K562 (cell line): Measurements from ENCODE around the gene CYP2C18. TPM values are rescaled to one million over a fixed set of nuclear protein-coding genes. Genes with fewer than 3 reads are reported as not detected.
"Not testable (repeated sequence)": the region's sequence is repeated elsewhere in the genome, so short reads cannot be mapped to it uniquely, and the experiment has no call there.

Source experiments
- ATAC-seq: fragments of 200-7000 bp; cut with Tn5 transposase; 3 replicates; pipeline ENCODE4 v1.9.1; 2020; ENCODE audit warnings: moderate library complexity
- BruUV-seq: library from RNA; stranded (reverse); fragments of 400-500 nt; replicated peaks from 2 replicates; lab custom pipeline; 2021; lab: Mats Ljungman, UMichigan
- CTCF ChIA-PET: fragments of 300-600 bp; formaldehyde crosslinking; extraction: SDS; loops from one replicate; lab custom pipeline; 2021; ENCODE audit warnings: low intra/inter-chr PET ratio; lab: Yijun Ruan, JAX
- POLR2A ChIA-PET: fragments of 300-600, 350-650 bp; sonication (Branson Sonifier 250); formaldehyde crosslinking; extraction: SDS; loops from one replicate; lab custom pipeline; 2021; ENCODE audit warnings: antibody characterized with exemption, inconsistent platforms; lab: Yijun Ruan, JAX
- DNase-seq, 4 experiments: peaks; one replicate each; pipeline versions ENCODE4 v3.0.0 to v3.0.0-alpha.2; 2011 to 2018; ENCODE audit warnings: low spot score in 3 of 4, mixed read lengths in 3 of 4; ENCODE audit errors: extremely low read depth in 1 of 4
- FAIRE-seq: peaks from 2 replicates; lab custom pipeline; 2011; peaks lifted over from hg19 to GRCh38; lab: Jason Lieb, UNC
- H2AFZ ChIP-seq: 2 replicates; pipeline ENCODE4 v1.6.0; 2011; ENCODE audit warnings: low read depth, low read length, control low read depth, inconsistent platforms
- H3K27ac ChIP-seq: fragments of 200-600 bp; 3 replicates; pipeline ENCODE4 v1.8.0; 2011; ENCODE audit warnings: low read depth, mild to moderate bottlenecking, control low read depth, inconsistent platforms, low read length, moderate library complexity, mixed read lengths; ENCODE audit errors: extremely low read depth
- H3K27me3 ChIP-seq, 2 experiments: fragments of 300-600 bp in 1 of 2; 2 replicates in 1 of 2; 3 replicates in 1 of 2; pipeline versions ENCODE4 v1.6.0 to v1.8.0; 2011; ENCODE audit warnings: inconsistent platforms in 2 of 2, low read length in 2 of 2, mild to moderate bottlenecking in 1 of 2, mixed read lengths in 1 of 2, moderate library complexity in 1 of 2; ENCODE audit not compliant: control insufficient read depth in 2 of 2, insufficient read depth in 2 of 2
- H3K36me3 ChIP-seq: fragments of 300-600 bp; 3 replicates; pipeline ENCODE4 v1.8.0; 2011; ENCODE audit warnings: mild to moderate bottlenecking, low read length, inconsistent platforms; ENCODE audit not compliant: control insufficient read depth, insufficient read depth
- H3K4me1 ChIP-seq, 2 experiments: fragments of 200-600 bp in 1 of 2; replicated peaks in 1 of 2; 2 replicates in 1 of 2; 3 replicates in 1 of 2; pipeline versions ENCODE4 v1.5.1 to v1.8.0; 2011; ENCODE audit warnings: inconsistent platforms in 2 of 2, low read length in 2 of 2, mild to moderate bottlenecking in 1 of 2, mixed read lengths in 1 of 2, moderate library complexity in 1 of 2; ENCODE audit not compliant: control insufficient read depth in 2 of 2, insufficient read depth in 2 of 2
- H3K4me2 ChIP-seq: 2 replicates; pipeline ENCODE4 v1.6.1; 2011; ENCODE audit warnings: low read length, control low read depth, inconsistent platforms, mixed read lengths; ENCODE audit not compliant: insufficient read depth
- H3K4me3 ChIP-seq: fragments of 200-600 bp; sonication (generic), shearing (Covaris generic); 2 replicates; pipeline ENCODE4 v1.5.1; 2016; ENCODE audit warnings: control low read depth, inconsistent platforms
- H3K79me2 ChIP-seq: fragments of 200-600 bp; 3 replicates; pipeline ENCODE4 v1.8.0; 2011; ENCODE audit warnings: low read length, inconsistent platforms; ENCODE audit not compliant: control insufficient read depth, insufficient read depth
- H3K9ac ChIP-seq, 2 experiments: 2 replicates each; pipeline versions ENCODE4 v1.6.0 to v1.6.1; 2011; ENCODE audit warnings: low read depth in 2 of 2, low read length in 2 of 2, control low read depth in 1 of 2, inconsistent platforms in 1 of 2, mild to moderate bottlenecking in 1 of 2, mixed read lengths in 1 of 2; ENCODE audit not compliant: insufficient read depth in 1 of 2
- H3K9me1 ChIP-seq: one replicate; pipeline ENCODE4 v1.6.0; 2011; ENCODE audit warnings: inconsistent platforms, mild to moderate bottlenecking, low read length, moderate library complexity; ENCODE audit not compliant: control insufficient read depth, insufficient read depth
- H3K9me3 ChIP-seq: replicated peaks from 2 replicates; pipeline ENCODE4 v1.5.1; 2011; ENCODE audit warnings: low read depth, low read length, inconsistent platforms; ENCODE audit not compliant: control insufficient read depth, insufficient read depth
- H4K20me1 ChIP-seq: replicated peaks from 2 replicates; pipeline ENCODE4 v1.6.1; 2011; ENCODE audit warnings: low read length, inconsistent platforms, mixed read lengths; ENCODE audit not compliant: control insufficient read depth, insufficient read depth
- FOXP1 ChIP-seq: sonication (generic); formaldehyde crosslinking; IDR thresholded peaks from 2 replicates; pipeline ENCODE4 v1.8.0; 2022; ENCODE audit warnings: mild to moderate bottlenecking, missing genetic modification reagents
- PURB ChIP-seq: sonication (generic); formaldehyde crosslinking; IDR thresholded peaks from 2 replicates; pipeline ENCODE4 v1.9.0; 2021; ENCODE audit warnings: low read depth, mild to moderate bottlenecking, missing genetic modification reagents
- STAG1 ChIP-seq: sonication (generic); formaldehyde crosslinking; IDR thresholded peaks from 2 replicates; pipeline ENCODE4 v1.5.0; 2020; ENCODE audit warnings: missing genetic modification reagents, borderline replicate concordance
- TEAD4 ChIP-seq, 2 experiments: sonication (generic) in 1 of 2; formaldehyde crosslinking in 1 of 2; IDR thresholded peaks; 2 replicates each; pipeline versions ENCODE4 v1.6.1 to v1.8.0; 2012 to 2022; ENCODE audit warnings: borderline replicate concordance in 1 of 2, inconsistent platforms in 1 of 2, low read length in 1 of 2, mild to moderate bottlenecking in 1 of 2, missing genetic modification reagents in 1 of 2
- ZNF224 ChIP-seq: sonication (generic); formaldehyde crosslinking; IDR thresholded peaks from 2 replicates; pipeline ENCODE4 v1.8.0; 2022; ENCODE audit warnings: mild to moderate bottlenecking, missing genetic modification reagents
- WGBS: fragments of 100-300 bp; shearing (Covaris generic); methylation state at CpG from one replicate; pipeline ENCODE4 v1.1.6; 2016; ENCODE audit warnings: low coverage, mixed read lengths; ENCODE audit not compliant: insufficient coverage; ENCODE audit errors: missing lambda C conversion rate; 5-methylcytosine and 5-hydroxymethylcytosine counted together
- in situ Hi-C: fragments of 300-500 bp; cut with MboI; formaldehyde crosslinking; loops from 4 replicates; pipeline ENCODE4 v1.15.0; 2018; ENCODE audit warnings: inconsistent platforms, mixed read lengths
- intact Hi-C: fragments of 100-400 bp; cut with micrococcal nuclease; formaldehyde crosslinking; loops from 2 replicates; pipeline ENCODE4 v1.14.2; 2022
- polyA plus RNA-seq, 8 experiments: library from polyadenylated mRNA; depleted of rRNA in 4 of 8; stranded (reverse) in 5 of 8; unstranded in 3 of 8; fragments of >200 nt; fragmentation: Nextera tagmentation in 2 of 8; fragmentation: Illumina TruSeq in 1 of 8; extraction: Ambion mirVana in 2 of 8; extraction: Trizol in 1 of 8; gene quantifications; 2 replicates each; pipeline versions ENCODE4 v1.2.1 to v1.2.3, GENCODE V29; 2011 to 2014; ENCODE audit warnings: inconsistent platforms in 1 of 8, missing spikeins in 1 of 8
- total RNA-seq, 7 experiments: library from RNA; depleted of rRNA in 6 of 7; stranded (reverse); fragments of >200 nt in 6 of 7; fragmentation: Illumina TruSeq in 2 of 7; extraction: Trizol in 2 of 7; gene quantifications; 2 replicates each; pipeline versions ENCODE4 v1.2.1 to v1.2.3, GENCODE V29; 2011 to 2021; ENCODE audit warnings: low replicate concordance in 1 of 7
- TF ChIP-seq, protein P1 (sequence below): fragments of 250-450 bp; sonication (Bioruptor Pico); IDR thresholded peaks from 2 replicates; pipeline ENCODE4 v1.5.0; 2021
- TF ChIP-seq, protein P2 (sequence below): fragments of 250-450 bp; sonication (Bioruptor Pico); IDR thresholded peaks from 2 replicates; pipeline ENCODE4 v1.5.0; 2021

CYP2C18 gene
- total and polyA plus RNA-seq, 9 of the 15 experiments (the other 6 are each of a cell fraction or from before 2014, with no cell fraction given), result not detected

DNA sequence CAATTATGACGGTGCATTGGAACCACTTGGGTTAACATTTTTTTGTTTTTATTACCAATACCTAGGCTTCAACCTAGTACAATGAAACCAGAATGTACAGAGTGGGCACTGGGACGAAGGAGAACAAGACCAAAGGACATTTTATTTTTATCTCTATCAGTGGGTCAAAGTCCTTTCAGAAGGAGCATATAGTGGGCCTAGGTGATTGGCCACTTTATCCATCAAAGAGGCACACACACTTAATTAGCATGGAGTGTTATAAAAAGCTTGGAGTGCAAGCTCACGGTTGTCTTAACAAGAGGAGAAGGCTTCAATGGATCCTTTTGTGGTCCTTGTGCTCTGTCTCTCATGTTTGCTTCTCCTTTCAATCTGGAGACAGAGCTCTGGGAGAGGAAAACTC is 78.9 kb downstream of the CYP2C18 start, which contains the start of gene CYP2C19 (continued):
- TF ChIP-seq, protein P1, sequence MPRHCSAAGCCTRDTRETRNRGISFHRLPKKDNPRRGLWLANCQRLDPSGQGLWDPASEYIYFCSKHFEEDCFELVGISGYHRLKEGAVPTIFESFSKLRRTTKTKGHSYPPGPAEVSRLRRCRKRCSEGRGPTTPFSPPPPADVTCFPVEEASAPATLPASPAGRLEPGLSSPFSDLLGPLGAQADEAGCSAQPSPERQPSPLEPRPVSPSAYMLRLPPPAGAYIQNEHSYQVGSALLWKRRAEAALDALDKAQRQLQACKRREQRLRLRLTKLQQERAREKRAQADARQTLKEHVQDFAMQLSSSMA, result no peak
- TF ChIP-seq ZNF224 (CRISPR knock-in tag), result no peak

DNA sequence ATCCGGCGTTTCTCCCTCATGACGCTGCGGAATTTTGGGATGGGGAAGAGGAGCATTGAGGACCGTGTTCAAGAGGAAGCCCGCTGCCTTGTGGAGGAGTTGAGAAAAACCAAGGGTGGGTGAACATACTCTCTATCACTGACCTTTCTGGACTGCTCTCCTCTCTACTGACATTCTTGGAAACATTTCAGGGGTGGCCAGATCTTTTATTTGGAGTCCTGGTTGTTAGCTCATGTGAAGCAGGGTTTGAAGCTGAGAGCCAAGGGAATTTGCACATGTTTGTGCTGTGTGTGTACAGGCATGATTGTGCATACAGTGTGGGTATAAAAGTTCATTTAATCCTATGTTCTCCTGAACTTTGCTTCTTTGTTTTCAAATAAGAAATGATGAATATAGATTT is 91.9 kb downstream of the CYP2C18 start:
- H3K79me2 ChIP-seq, FAIRE-seq, H3K4me1 ChIP-seq, H3K36me3 ChIP-seq, H3K4me2 ChIP-seq, H3K27me3 ChIP-seq, H4K20me1 ChIP-seq, CTCF ChIA-PET, DNase-seq, H3K4me3 ChIP-seq, H3K27ac ChIP-seq, BruUV-seq, POLR2A ChIA-PET, intact Hi-C loops, H3K9me3 ChIP-seq, H3K9ac ChIP-seq, H3K9me1 ChIP-seq, ATAC-seq, in situ Hi-C loops, H2AFZ ChIP-seq: not testable (repeated sequence)
- WGBS, result no CpG with 5 or more reads among the region's 6 CpGs

DNA sequence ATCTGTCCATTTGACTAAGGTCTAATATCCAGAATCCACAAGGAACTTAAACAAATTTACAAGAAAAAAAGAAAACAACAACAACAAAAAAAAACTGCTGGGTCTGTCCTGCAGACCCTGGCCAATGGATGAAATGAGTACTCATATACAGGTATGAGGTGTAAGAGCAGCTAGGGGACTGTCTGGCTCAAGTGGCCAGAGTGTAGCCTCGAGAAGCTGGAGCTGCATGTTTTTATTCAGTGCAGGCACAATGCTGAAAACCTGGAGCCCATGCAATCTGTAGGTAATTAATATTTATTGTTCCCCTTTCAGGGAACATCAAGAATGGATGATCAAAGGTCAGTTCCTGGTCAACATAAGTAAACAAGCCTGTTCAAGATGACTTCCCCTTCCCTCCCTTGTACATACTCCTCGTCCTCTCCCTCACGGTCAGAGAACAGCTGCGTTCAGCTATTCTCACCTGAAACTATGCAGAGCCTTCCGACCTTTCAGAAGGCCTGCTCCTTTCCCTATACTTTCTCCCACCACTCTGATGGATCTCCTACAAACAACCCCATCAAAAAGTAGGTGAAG is 94.4 kb downstream of the CYP2C18 start:
- intact Hi-C loops (no loop called here), in situ Hi-C loops (no loop called here)
- Histone ChIP-seq H3K4me1 (no peaks in the 10 kb centered on the region), H3K27me3 (no peaks in the 10 kb centered on the region), H2AFZ (no peak overlapping the region), H4K20me1 (no peaks in the 10 kb centered on the region), H3K9me1 (no peaks in the 10 kb centered on the region), H3K9me3 (no peaks in the 10 kb centered on the region), H3K36me3 (no peaks in the 10 kb centered on the region), H3K4me3 (no peak overlapping the region), H3K9ac (no peak overlapping the region), H3K79me2 (no peaks in the 10 kb centered on the region), H3K4me2 (no peak overlapping the region), H3K27ac (no peak overlapping the region)
- ATAC-seq (no peak), FAIRE-seq (no peak), DNase-seq (no peak)
- CTCF ChIA-PET, result no interaction called here
- 0% methylated on average over 3 of the region's 5 CpGs for WGBS
- no TSS peak for BruUV-seq
- POLR2A ChIA-PET, result no interaction called here
- TF ChIP-seq FOXP1 (no peak), TEAD4 (IDR thresholded peaks at IDR 0.05; ENCODE audit: low read length) (no peak), TEAD4 (CRISPR knock-in tag; IDR thresholded peaks at IDR 0.05; ENCODE audit: borderline replicate concordance) (no peak), PURB (CRISPR knock-in tag) (no peak), STAG1 (CRISPR knock-in tag) (no peak)
- TF ChIP-seq, protein P2, sequence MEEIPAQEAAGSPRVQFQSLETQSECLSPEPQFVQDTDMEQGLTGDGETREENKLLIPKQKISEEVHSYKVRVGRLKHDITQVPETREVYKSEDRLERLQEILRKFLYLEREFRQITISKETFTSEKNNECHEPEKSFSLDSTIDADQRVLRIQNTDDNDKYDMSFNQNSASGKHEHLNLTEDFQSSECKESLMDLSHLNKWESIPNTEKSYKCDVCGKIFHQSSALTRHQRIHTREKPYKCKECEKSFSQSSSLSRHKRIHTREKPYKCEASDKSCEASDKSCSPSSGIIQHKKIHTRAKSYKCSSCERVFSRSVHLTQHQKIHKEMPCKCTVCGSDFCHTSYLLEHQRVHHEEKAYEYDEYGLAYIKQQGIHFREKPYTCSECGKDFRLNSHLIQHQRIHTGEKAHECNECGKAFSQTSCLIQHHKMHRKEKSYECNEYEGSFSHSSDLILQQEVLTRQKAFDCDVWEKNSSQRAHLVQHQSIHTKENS, result no peak
